Endothelial cell (in vitro differentiated cells): Measurements from ENCODE around the gene IDH3G. TPM values are rescaled to one million over a fixed set of nuclear protein-coding genes. Genes with fewer than 3 reads are reported as not detected.

Experiments used
- DNase-seq: peaks from one replicate; pipeline ENCODE4 v3.0.0; 2021; ENCODE audit warnings: low spot score
- H3K27ac Mint-ChIP-seq: one replicate; pipeline ENCODE4 v1.8.0; 2021; ENCODE audit warnings: mixed read lengths, inconsistent platforms; ENCODE audit not compliant: unreplicated experiment
- H3K27me3 Mint-ChIP-seq: one replicate; pipeline ENCODE4 v1.8.0; 2021; ENCODE audit warnings: mild to moderate bottlenecking, moderate library complexity, mixed read lengths, inconsistent platforms; ENCODE audit not compliant: unreplicated experiment
- H3K36me3 Mint-ChIP-seq: one replicate; pipeline ENCODE4 v1.8.0; 2021; ENCODE audit warnings: mild to moderate bottlenecking, low read depth, mixed read lengths, inconsistent platforms; ENCODE audit not compliant: unreplicated experiment
- H3K4me1 Mint-ChIP-seq: one replicate; pipeline ENCODE4 v1.8.0; 2021; ENCODE audit warnings: mild to moderate bottlenecking, mixed read lengths, inconsistent platforms; ENCODE audit not compliant: unreplicated experiment
- H3K4me3 Mint-ChIP-seq: one replicate; pipeline ENCODE4 v1.8.0; 2021; ENCODE audit warnings: mild to moderate bottlenecking, mixed read lengths, inconsistent platforms; ENCODE audit not compliant: unreplicated experiment
- H3K9me3 Mint-ChIP-seq: one replicate; pipeline ENCODE4 v1.8.0; 2021; ENCODE audit warnings: mixed read lengths, inconsistent platforms; ENCODE audit not compliant: unreplicated experiment
- total RNA-seq: library from RNA; stranded (reverse); fragmentation: NEBNext Ultra II Directional; extraction: Animal tissue kit (Norgen Biotek cat#: 25700); gene quantifications from one replicate; pipeline ENCODE4 v1.2.1, GENCODE V29; 2021; ENCODE audit not compliant: unreplicated experiment
- TF ChIP-seq, protein P1 (sequence below): fragments of 200-600 bp; sonication (generic); IDR thresholded peaks from one replicate; pipeline ENCODE4 v1.5.0; 2021; ENCODE audit warnings: antibody characterized with exemption; ENCODE audit not compliant: unreplicated experiment

The IDH3G gene
- total RNA-seq, 1 donor from 2014 or later: 43.3 TPM

GRCh38 chrX:153736071-153736820, 57.9 kb downstream of the IDH3G start:
- H3K36me3 Mint-ChIP-seq: peaks cover 22% of the 10 kb centered on the region
- no peaks in the 10 kb centered on the region for H3K9me3 Mint-ChIP-seq
- no peak overlapping the region for H3K4me3 Mint-ChIP-seq
- peaks cover 5% of the 10 kb centered on the region for H3K4me1 Mint-ChIP-seq
- H3K27ac Mint-ChIP-seq: no peak overlapping the region
- TF ChIP-seq, protein P1, sequence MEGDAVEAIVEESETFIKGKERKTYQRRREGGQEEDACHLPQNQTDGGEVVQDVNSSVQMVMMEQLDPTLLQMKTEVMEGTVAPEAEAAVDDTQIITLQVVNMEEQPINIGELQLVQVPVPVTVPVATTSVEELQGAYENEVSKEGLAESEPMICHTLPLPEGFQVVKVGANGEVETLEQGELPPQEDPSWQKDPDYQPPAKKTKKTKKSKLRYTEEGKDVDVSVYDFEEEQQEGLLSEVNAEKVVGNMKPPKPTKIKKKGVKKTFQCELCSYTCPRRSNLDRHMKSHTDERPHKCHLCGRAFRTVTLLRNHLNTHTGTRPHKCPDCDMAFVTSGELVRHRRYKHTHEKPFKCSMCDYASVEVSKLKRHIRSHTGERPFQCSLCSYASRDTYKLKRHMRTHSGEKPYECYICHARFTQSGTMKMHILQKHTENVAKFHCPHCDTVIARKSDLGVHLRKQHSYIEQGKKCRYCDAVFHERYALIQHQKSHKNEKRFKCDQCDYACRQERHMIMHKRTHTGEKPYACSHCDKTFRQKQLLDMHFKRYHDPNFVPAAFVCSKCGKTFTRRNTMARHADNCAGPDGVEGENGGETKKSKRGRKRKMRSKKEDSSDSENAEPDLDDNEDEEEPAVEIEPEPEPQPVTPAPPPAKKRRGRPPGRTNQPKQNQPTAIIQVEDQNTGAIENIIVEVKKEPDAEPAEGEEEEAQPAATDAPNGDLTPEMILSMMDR: no peak
- H3K27me3 Mint-ChIP-seq: peaks cover 2% of the 10 kb centered on the region
- no peak for DNase-seq

Other genes with a start within 250 kb of the IDH3G start
- 15.3 TPM for gene CCNQ, start 195.2 kb downstream of the IDH3G start, total RNA-seq
- gene DUSP9, start 147.2 kb downstream of the IDH3G start, total RNA-seq: not detected
- 0.41 TPM for gene PNCK, start 120.6 kb downstream of the IDH3G start, total RNA-seq
- 7.9 TPM for gene SLC6A8, start 106.4 kb downstream of the IDH3G start, total RNA-seq
- gene BCAP31, start 70.0 kb downstream of the IDH3G start, total RNA-seq: 282 TPM
- gene ABCD1, start 69.5 kb downstream of the IDH3G start, total RNA-seq: 19.5 TPM
- gene PLXNB3, start 30.1 kb downstream of the IDH3G start, total RNA-seq: 11.2 TPM
- 0.18 TPM for gene SRPK3, start 13.3 kb downstream of the IDH3G start, total RNA-seq
- 243 TPM for gene SSR4, start 293 bp upstream of the IDH3G start, total RNA-seq
- 2.6 TPM for gene PDZD4, start 36.2 kb upstream of the IDH3G start, total RNA-seq
- 0.31 TPM for gene L1CAM, start 91.8 kb upstream of the IDH3G start, total RNA-seq
- 0.77 TPM for gene AVPR2, start 110.3 kb upstream of the IDH3G start, total RNA-seq
- 72.2 TPM for gene ARHGAP4, start 131.9 kb upstream of the IDH3G start, total RNA-seq
- gene NAA10, start 140.7 kb upstream of the IDH3G start, total RNA-seq: 85.5 TPM
- 19.3 TPM for gene RENBP, start 150.3 kb upstream of the IDH3G start, total RNA-seq
- 74.6 TPM for gene HCFC1, start 177.4 kb upstream of the IDH3G start, total RNA-seq
- gene TMEM187, start 178.4 kb upstream of the IDH3G start, total RNA-seq: 12.0 TPM
- gene IRAK1, start 225.5 kb upstream of the IDH3G start, total RNA-seq: 89.9 TPM